GM21723 (cell line): Measurements from ENCODE around the gene C21orf58.
"Not testable (repeated sequence)": the region's sequence is repeated elsewhere in the genome, so short reads cannot be mapped to it uniquely, and the experiment has no call there.

Experiments used
- ATAC-seq: cut with Tn5 transposase; IDR thresholded peaks from one replicate; pipeline ENCODE4 v1.9.1; 2021; ENCODE audit warnings: mild to moderate bottlenecking, moderate library complexity; ENCODE audit not compliant: unreplicated experiment

The C21orf58 gene

GRCh38 chr21:46323710-46324389 lies at the start of gene C21orf58, which contains the start of gene PCNT:
C21orf58 (minus strand) TSS chr21:46323870; CDS start chr21:46322738, 1,132 bp downstream.
PCNT (plus strand) TSS chr21:46324156; CDS start chr21:46324229, 73 bp downstream.
- ATAC-seq: peak; percentile 71

GRCh38 chr21:46372947-46373346 lies 49.3 kb upstream of the C21orf58 start:
- ATAC-seq: not testable (repeated sequence)

DNA sequence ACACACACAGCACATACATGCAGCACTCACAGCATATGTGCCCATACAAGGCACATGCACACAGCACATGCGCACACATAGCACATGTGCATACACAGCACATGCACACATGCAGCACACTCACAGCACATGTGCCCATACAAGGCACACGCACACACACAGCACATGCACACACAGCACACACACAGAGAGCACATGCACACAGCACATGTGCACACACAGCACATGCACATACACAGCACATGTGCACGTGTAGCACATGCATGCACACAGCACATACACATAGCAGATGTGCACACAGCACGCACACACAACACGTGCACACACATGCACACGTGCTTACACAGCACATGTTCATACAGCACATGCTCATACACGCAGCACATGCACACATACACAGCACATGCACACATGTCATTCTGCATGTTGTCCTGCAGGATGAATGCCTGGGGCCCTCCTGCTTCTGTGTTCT lies 48.4 kb upstream of the C21orf58 start:
- ATAC-seq: no peak

DNA sequence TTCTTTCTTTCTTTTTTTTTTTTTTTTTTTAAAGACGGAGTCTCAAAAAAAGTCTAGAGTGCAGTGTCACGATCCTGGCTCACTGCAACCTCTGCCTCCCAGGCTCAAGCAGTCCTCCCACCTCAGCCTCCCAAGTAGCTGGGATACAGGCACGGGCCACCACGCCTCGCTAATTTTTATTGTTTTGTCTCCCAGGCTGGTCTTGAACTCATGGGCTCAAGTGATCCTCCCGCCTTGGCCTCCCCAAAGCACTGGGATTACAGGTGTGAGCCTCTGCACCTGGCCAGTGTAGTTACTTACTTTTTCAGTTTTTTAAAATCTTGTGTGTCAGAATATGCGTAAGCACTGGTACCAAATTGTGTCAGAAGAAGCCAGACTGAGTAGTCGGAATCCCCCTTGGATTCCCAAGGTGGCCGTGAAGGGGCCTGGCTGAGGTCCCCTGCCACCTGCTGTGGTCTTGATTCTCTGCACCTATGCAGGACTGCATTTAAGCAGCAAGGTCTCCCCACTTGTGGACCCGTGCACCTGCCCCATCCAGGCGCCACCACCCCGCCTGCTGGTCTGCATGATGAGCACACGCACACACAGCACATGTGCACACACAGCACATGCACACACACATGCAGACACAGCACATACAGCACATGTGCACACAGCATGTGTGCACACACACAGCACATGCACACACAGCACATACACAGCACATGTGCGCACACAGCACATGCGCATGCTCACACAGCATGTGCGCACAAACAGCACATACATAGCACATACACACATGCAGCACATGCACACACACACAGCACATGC lies 47.7 kb upstream of the C21orf58 start:
- no peak for ATAC-seq

DNA sequence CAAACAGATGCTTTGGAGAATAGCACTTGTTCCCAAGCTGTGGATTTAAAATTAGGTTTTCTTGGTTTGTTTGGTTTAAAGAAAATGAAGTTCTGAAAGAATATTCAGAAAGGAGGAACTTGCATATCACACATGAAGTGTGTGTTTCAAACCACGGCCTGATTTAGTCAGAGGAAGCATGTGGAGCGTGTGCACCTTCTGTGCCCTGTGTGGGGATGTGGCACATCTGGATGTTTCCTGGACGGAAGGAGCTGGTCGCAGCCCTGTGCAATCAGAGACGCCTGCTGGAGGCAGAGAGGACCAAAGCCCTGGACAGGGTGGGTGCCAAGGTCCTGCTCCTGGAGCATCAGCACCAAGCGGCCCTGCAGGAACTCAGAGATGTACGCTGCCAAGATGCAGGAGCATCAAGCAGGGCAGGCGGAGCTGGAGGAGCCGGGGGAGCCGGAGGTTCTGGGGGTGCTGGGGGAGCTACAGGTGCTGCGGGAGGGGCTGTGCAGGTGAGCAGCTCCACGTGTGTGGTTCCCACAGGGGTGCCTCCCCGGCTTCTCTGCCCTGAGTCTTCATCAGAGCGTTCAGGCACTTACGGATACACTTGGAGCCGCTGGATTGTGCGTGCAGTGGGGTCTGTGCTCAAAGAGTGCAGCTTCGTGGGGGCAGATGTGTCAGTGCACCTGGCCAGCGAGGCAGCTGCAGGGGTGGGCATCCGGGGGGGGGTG lies 46.0 kb upstream of the C21orf58 start:
- no peak for ATAC-seq

DNA sequence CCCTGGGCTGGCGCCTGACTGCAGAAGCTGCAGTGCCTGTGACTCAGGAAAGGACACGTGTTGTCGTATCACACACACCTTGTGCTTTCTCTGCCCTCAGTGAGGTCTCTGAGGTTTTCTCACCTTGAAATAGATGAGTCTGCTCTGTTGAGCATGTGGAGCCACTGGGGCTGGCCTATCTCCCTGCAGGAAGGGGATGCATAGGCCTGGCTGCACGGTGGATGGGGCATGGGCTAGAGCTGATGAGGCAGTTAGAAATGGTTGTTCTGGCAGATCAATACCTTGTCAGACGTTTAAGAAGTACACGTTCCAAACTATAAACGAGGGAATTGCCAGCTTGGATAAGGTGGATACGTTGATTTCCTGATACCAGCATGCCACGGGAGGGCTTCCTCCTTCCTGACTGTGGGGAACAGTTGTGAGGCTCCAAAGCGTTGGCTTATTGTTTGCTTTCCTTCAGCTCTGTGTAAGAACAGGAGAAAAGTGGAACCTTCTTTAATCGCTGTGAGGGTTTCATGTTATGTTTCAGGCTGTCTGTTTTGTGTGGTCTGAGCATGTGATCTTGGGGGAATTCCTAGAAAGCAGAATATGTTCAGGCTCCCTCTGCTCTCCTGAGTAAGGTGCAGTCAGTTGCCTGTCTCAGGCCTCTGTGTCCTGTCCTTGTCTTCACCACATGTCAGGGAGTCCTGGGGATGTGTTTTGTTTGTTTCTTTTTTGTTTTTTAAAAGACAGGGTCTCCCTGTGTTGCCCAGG lies 45.0 kb upstream of the C21orf58 start:
- peak; percentile 70 for ATAC-seq

DNA sequence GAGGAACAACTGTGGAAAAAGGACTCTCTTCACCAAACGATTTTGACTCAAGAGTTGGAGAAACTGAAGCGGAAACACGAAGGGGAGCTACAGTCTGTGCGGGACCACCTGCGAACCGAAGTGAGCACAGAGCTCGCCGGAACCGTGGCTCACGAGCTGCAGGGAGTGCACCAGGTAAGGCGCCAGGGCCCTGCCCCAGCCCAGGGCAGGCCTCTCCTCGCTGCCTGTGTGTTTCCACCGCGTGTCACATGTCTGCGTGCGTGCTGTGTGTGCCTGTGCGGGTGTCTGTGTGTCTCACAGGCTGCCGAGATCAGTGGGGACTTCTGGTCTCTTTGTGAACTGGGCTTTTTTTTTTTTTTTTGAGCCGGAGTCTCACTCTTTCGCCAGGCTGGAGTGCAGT lies 43.3 kb upstream of the C21orf58 start:
- no peak for ATAC-seq

DNA sequence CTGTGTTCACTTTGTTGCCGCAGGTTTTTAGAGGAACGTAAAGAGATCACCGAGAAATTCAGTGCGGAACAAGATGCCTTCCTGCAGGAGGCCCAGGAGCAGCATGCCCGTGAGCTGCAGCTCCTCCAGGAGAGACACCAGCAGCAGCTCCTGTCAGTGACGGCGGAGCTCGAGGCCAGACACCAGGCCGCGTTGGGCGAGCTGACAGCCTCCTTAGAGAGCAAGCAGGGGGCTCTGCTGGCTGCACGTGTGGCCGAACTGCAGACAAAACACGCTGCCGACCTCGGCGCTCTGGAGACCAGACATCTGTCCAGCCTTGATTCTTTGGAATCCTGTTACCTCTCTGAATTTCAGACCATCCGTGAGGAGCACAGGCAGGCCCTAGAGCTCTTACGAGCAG lies 42.9 kb upstream of the C21orf58 start:
- ATAC-seq: no peak

DNA sequence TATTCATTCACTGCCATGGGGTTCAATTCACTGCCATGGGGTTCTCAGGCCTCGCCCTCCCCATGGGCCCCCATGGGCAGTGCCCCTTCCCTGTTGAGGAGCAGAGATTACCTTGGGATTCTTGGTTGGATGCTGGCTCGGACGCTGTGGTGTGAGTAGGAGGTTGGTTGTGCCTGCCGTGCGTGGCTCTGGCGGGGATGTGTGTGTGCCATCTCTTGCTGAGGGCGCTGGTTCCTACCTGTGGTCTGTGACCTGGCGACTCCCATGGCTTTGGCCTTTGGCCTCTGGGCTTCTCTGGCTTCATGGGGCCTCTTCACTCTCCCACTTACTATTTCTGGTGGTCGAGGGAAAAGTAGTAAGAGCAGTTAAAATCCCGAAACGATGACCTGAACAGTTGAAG lies 42.4 kb upstream of the C21orf58 start:
- no peak for ATAC-seq

DNA sequence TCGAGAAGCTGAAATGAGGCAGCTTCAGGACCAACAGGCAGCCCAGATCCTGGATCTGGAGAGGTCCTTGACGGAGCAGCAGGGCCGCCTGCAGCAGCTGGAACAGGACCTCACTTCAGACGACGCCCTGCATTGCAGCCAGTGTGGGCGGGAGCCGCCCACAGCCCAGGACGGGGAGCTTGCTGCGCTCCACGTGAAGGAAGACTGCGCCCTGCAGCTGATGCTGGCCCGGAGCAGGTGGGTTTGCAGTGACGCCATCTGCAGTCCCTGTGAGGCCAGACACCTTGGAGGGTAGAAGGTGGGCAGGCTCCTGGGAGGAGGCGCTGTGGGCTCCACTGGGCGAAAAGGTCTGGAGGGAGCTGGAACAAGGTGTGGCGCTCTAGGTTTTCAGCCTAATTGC lies 40.0 kb upstream of the C21orf58 start:
- no peak for ATAC-seq

DNA sequence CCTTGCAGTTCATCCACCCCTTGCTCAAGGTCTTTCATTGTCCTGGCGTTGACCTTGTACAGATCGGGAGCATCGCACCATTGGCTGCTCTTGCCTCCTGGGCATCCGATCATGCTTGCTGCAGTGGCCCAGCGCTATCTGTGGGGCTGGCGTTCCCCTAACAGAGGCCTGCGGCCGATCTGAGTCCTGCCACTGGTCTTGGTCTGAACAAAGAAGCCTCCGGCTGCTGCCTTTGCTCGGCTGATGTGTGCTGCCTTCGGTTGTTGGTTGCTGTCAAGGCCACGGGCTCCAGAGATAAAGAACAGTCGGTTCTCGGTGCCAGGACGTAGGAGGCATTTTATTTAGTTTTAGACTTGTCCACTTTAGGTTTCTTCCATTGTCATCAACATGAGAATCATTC lies 39.3 kb upstream of the C21orf58 start:
- no peak for ATAC-seq

- no peak for ATAC-seq
These were observed 38.3 kb upstream of the C21orf58 start for GRCh38 chr21:46361935-46362334.

DNA sequence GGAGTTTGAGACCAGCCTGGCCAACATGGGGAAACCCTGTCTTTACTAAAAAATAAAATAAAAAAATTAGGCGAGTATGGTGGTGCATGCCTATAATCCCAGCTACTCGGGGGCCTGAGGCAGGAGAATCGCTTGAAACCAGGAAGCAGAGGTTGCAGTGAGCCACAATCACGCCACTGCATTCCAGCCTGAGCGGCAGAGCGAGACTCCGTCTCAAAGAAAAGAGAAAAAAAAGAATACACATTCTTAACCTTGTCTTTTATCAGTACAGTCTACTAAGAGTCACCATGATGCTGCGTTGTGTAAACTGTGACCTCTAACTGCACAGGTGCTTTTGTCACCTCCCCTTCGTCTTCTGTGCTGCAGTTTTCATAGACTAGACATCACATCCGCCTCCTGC lies 37.5 kb upstream of the C21orf58 start:
- no peak for ATAC-seq

GRCh38 chr21:46357684-46358425 lies 34.2 kb upstream of the C21orf58 start:
- no peak for ATAC-seq

GRCh38 chr21:46357335-46357604 lies 33.6 kb upstream of the C21orf58 start:
- peak; percentile 43 for ATAC-seq

DNA sequence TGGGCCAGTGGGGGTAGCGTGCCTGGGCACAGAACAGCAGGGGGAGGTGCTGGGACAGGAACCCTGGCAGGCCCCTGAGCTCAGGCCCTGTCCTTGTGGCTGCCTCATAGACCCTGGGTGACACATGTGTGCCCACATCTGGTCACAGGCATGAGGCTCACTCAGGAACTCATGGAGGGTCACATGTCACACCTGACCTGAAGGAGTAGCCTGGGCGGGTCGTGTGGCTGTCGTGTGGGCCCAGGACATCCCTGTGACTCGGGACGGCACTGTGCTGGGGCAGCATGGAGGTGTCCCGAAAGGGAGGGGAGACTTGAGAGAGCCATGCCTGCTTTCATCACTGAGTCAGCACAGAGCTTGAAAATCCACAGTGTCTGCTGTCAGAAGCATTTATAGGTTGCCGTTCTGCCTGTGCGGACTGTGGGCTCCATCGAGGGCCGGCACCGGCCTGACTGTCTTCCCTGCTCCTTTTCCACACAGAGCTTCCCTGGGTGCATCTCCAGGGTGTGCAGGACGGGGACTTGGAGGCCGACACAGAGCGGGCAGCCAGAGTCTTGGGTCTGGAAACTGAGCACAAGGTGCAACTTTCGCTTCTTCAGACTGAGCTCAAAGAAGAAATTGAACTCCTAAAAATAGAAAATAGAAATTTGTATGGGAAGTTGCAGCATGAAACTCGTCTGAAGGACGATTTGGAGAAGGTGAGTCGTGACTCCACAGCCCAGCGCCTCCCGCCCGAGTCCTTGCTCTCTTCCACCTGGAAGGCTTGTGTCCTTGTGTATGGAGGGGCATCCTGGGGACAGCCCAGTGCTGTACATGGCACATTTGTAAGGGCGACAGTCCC lies 33.0 kb upstream of the C21orf58 start:
- ATAC-seq: peak; percentile 45

DNA sequence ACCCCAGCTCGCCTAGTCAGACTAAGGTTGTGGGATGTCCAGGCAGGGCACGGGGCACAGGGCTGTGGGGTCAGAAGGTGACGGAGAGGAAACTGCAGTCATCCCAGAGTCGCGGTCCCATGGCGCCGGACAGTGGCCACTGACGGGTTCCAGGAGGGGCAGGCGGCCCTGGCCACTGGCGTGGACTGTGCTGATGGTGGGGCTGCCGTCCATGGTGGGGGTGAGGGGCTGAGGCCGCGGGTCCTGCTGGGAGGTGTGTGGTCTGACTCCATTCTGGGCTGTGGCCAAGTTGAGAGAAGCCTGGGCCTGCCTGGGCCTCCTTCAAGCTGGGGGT lies 32.3 kb upstream of the C21orf58 start:
- no peak for ATAC-seq

DNA sequence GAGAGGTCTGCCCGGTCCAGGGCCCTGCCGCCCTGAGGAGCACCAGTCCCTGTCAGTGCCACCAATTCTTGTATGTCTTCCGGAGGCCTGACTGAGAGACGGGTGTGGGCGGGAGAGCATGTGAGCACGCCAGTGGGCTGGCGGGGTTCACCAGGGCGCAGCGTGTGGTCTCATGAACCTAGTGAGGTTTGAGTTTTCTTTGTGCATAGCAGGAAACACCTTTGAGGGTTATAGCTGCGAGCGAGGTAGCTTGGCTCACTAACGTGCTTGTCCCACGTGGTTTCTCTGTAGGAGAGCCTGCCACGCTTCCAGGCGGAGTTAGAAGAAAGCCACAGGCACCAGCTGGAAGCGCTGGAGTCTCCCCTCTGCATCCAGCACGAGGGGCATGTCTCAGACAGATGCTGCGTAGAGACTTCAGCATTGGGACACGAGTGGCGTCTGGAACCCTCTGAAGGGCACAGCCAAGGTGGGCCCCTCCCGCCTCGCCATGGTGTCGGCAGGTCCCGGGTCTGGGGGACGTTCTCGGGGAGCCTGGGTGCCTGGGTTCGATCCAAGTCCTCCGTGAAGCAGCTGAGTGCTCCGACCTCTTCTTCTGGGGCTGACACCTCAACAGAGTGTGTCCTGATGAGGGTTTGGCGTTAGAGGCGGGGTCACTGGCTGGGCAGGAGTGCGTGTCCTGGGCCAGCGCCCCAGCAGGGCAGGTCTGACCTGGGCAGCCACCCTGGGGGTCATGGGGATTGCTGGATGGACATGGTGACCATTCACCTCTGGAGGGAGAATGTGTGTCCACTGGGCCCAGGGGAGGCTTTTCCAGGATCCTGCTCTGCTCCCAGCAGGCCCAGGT lies 31.7 kb upstream of the C21orf58 start:
- ATAC-seq: no peak

GRCh38 chr21:46354518-46354917 lies 30.8 kb upstream of the C21orf58 start:
- ATAC-seq: no peak
